Endometrial microvascular endothelial cells (primary cell): ENCODE results near the gene ARHGAP40. TPM values are rescaled to one million over a fixed set of nuclear protein-coding genes. Genes with fewer than 3 reads are reported as not detected.

ENCODE experiments used
- in situ Hi-C: cut with HindIII; loops from 2 replicates; pipeline ENCODE4 v1.10.0; 2017; ENCODE audit warnings: low sequenced_read_pairs, low pct_unique_long_range_greater_than_20kb; ENCODE audit errors: inconsistent ontology term
- total RNA-seq: library from RNA; depleted of rRNA; stranded (reverse); fragments of >200 nt; gene quantifications from one replicate; pipeline ENCODE4 v1.2.3, GENCODE V29; 2015; ENCODE audit errors: inconsistent ontology term

The ARHGAP40 gene
- total RNA-seq, 1 donor from 2014 or later, result 0.19 TPM

GRCh38 chr20:38642498-38642897 lies 40.9 kb downstream of the ARHGAP40 start:
- in situ Hi-C loops, result no loop called here

- in situ Hi-C loops, result no loop called here
These were observed 43.1 kb downstream of the ARHGAP40 start for GRCh38 chr20:38644588-38645260.

- in situ Hi-C loops, result no loop called here
These were observed 43.7 kb downstream of the ARHGAP40 start for GRCh38 chr20:38645351-38645750.

- in situ Hi-C loops, result no loop called here
These were observed 44.6 kb downstream of the ARHGAP40 start for GRCh38 chr20:38645980-38646858.

GRCh38 chr20:38649275-38649891 lies 47.8 kb downstream of the ARHGAP40 start:
- in situ Hi-C loops, result no loop called here

- in situ Hi-C loops, result no loop called here
These were observed 48.4 kb downstream of the ARHGAP40 start for GRCh38 chr20:38650010-38650409.

GRCh38 chr20:38651154-38651553 lies 49.5 kb downstream of the ARHGAP40 start:
- in situ Hi-C loops, result no loop called here

- in situ Hi-C loops, result no loop called here
These were observed 50.0 kb downstream of the ARHGAP40 start for GRCh38 chr20:38651562-38651961.

- in situ Hi-C loops, result no loop called here
These were observed 51.4 kb downstream of the ARHGAP40 start for GRCh38 chr20:38652995-38653394.

GRCh38 chr20:38657390-38657789 lies 55.8 kb downstream of the ARHGAP40 start:
- in situ Hi-C loops, result no loop called here

GRCh38 chr20:38658879-38659596 lies 57.4 kb downstream of the ARHGAP40 start:
- in situ Hi-C loops, result no loop called here

- in situ Hi-C loops, result no loop called here
These were observed 57.9 kb downstream of the ARHGAP40 start for GRCh38 chr20:38659597-38659880.

GRCh38 chr20:38660429-38660828 lies 58.8 kb downstream of the ARHGAP40 start:
- in situ Hi-C loops, result no loop called here

GRCh38 chr20:38663660-38664059 lies 62.1 kb downstream of the ARHGAP40 start:
- in situ Hi-C loops, result no loop called here

GRCh38 chr20:38664284-38664683 lies 62.7 kb downstream of the ARHGAP40 start:
- in situ Hi-C loops, result no loop called here

GRCh38 chr20:38665094-38665493 lies 63.5 kb downstream of the ARHGAP40 start:
- in situ Hi-C loops, result no loop called here

GRCh38 chr20:38665506-38666285 lies 64.1 kb downstream of the ARHGAP40 start:
- in situ Hi-C loops, result no loop called here

- in situ Hi-C loops, result no loop called here
These were observed 65.9 kb downstream of the ARHGAP40 start for GRCh38 chr20:38667417-38667956.
